Mucosa of gallbladder (tissue), 1 donor: ENCODE results near the gene MLLT3. TPM values are rescaled to one million over a fixed set of nuclear protein-coding genes. Genes with fewer than 3 reads are reported as not detected.

ENCODE experiments used
- DNase-seq: peaks from one replicate; pipeline ENCODE4 v3.0.0-alpha.2; 2020; ENCODE audit warnings: low spot score
- total RNA-seq: library from RNA; stranded (reverse); gene quantifications from one replicate; pipeline ENCODE4 v1.2.1, GENCODE V29; 2021
- donor health status: DM: no; HTN: no; CAD: no.

The MLLT3 gene
- total RNA-seq, 1 donor from 2014 or later = 29.1 TPM

GRCh38 chr9:20512106-20512505 is 110.2 kb downstream of the MLLT3 start:
- no peak for DNase-seq

- DNase-seq = no peak
These were observed 110.6 kb downstream of the MLLT3 start for GRCh38 chr9:20511686-20512085.

GRCh38 chr9:20509466-20509865 is 112.8 kb downstream of the MLLT3 start:
- DNase-seq = no peak

GRCh38 chr9:20508242-20508641 is 114.1 kb downstream of the MLLT3 start:
- DNase-seq = no peak

- no peak for DNase-seq
These were observed 114.9 kb downstream of the MLLT3 start for GRCh38 chr9:20507431-20507830.

GRCh38 chr9:20506099-20506900 is 116.0 kb downstream of the MLLT3 start:
- DNase-seq = no peak

GRCh38 chr9:20505574-20505973 is 116.7 kb downstream of the MLLT3 start:
- DNase-seq = no peak

GRCh38 chr9:20504930-20505329 is 117.4 kb downstream of the MLLT3 start:
- DNase-seq = no peak

GRCh38 chr9:20500101-20500500 is 122.2 kb downstream of the MLLT3 start:
- no peak for DNase-seq

- DNase-seq = no peak
These were observed 123.3 kb downstream of the MLLT3 start for GRCh38 chr9:20499013-20499412.

GRCh38 chr9:20496328-20496727 is 126.0 kb downstream of the MLLT3 start:
- DNase-seq = no peak

- DNase-seq = no peak
These were observed 127.2 kb downstream of the MLLT3 start for GRCh38 chr9:20495098-20495497.

- no peak for DNase-seq
These were observed 128.3 kb downstream of the MLLT3 start for GRCh38 chr9:20494035-20494434.

GRCh38 chr9:20492772-20493171 is 129.5 kb downstream of the MLLT3 start:
- no peak for DNase-seq

GRCh38 chr9:20491612-20492011 is 130.7 kb downstream of the MLLT3 start:
- DNase-seq = no peak

- no peak for DNase-seq
These were observed 132.0 kb downstream of the MLLT3 start for GRCh38 chr9:20490246-20490834.

- DNase-seq = no peak
These were observed 133.6 kb downstream of the MLLT3 start for GRCh38 chr9:20488691-20489090.

GRCh38 chr9:20486552-20486951 is 135.7 kb downstream of the MLLT3 start:
- DNase-seq = no peak

GRCh38 chr9:20481437-20481836 is 140.9 kb downstream of the MLLT3 start:
- DNase-seq = no peak

- DNase-seq = no peak
These were observed 142.1 kb downstream of the MLLT3 start for GRCh38 chr9:20480249-20480648.

- no peak for DNase-seq
These were observed 142.7 kb downstream of the MLLT3 start for GRCh38 chr9:20479419-20480155.

- no peak for DNase-seq
These were observed 143.5 kb downstream of the MLLT3 start for GRCh38 chr9:20478786-20479185.
